ENCODE results near the gene EXOC4.
"Not testable (repeated sequence)": the region's sequence is repeated elsewhere in the genome, so short reads cannot be mapped to it uniquely, and the experiment has no call there.

EXOC4 gene

DNA sequence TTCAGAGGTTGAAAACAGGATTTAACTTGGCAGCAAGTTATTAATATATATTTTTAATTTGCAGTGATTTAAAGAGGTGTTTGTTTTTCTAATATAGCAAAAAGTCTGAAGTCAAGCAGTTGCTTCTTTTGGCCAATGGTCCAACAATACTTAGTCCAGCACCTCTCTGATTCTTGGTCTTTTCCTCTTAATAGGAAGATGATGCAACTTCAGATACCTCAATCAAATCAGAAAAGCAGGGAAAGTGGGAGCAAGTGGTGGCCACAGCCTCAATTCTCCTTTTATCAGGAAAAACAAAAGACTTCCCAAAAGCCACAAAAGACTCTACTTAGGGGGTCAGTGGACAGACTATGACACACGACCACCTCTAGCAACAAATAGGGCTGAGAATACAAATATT is 740.7 kb downstream of the EXOC4 start:
- DNase-seq (ENCODE audit: insufficient read length, low spot score) (no peak), FAIRE-seq (no peak)

DNA sequence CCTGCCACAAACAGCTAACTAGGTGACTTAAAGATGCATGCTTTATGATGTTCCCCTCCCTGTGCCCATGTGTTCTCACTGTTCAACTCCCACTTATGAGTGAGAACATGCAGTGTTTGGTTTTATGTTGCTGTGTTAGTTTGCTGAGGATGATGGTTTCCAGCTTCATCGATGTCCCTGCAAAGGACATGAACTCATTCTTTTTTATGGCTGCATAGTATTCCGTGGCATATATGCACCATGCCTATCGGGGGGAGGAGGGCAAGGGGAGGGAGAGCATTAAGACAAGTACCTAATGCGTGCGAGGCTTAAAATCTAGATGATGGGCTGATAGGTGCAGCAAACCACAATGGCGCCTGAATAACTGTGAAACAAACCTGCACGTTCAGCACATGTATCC is 741.2 kb downstream of the EXOC4 start:
- DNase-seq (ENCODE audit: insufficient read length, low spot score); FAIRE-seq: not testable (repeated sequence)

DNA sequence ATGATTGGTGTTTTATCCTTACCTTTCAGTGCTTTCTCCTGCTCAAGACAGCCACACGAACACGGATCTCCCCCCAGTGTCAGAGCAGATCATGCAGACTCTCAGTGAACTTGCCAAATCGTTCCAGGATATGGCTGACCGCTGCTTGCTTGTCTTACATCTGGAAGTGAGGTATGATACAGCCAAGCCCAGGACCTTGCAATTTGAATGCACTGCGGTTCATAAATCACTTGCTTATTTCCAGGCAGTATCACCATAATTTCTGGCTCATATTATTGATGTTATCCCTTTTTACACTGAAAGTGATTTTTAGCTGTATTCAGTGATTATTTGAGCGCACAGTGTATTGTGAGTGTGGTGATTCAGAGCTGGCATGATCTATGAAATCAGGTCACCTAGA is 744.6 kb downstream of the EXOC4 start:
- FAIRE-seq (no peak), DNase-seq (ENCODE audit: insufficient read length, low spot score) (no peak)

DNA sequence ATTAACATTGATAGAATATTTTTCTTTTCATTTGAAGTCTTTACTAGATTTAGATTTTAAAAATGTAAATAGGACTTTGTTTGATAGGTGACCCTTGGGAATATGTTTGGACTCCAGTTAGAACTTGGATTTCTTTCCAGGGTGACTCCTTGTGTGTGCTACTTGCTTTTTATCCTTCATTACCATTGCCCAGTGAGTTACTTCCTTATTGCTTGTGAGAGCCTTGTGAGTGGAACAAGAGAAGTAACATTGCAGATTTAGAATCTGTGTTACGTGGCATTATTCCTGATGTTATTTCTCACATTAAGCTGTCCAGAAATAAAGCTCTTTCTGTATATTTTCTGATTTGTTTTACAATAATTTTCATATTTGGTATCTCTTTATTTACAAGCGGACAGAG is 746.3 kb downstream of the EXOC4 start:
- DNase-seq (ENCODE audit: insufficient read length, low spot score) (no peak), FAIRE-seq (no peak)

DNA sequence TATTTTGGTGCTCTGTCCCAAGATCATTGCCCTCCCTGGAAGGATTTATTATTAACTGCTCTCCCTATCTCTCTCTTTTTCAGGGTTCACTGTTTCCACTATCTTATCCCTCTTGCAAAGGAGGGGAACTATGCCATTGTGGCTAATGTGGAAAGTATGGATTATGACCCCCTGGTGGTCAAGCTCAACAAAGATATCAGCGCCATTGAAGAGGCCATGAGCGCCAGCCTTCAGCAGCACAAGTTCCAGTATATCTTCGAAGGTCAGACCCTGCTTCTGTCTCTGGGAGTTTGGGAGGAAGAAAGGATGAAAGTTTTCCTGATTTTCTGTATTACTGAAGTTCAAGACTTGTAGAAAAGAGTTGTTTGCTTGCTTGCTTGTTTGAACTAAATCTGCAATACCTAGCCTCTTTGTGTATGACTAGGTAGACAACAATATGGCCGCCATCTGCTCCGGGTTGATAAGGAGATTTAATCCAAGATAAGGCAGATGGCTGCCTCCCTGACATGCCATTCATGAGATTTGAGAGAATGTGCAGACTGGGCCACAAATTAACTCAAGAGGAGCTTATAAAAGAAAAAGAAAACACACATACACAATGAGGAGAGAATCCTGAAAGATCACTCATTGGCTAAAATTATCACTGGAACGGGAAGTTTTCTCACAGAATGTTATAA is 752.1 kb downstream of the EXOC4 start:
- no peak for FAIRE-seq
- no peak for DNase-seq (ENCODE audit: insufficient read length, low spot score)

DNA sequence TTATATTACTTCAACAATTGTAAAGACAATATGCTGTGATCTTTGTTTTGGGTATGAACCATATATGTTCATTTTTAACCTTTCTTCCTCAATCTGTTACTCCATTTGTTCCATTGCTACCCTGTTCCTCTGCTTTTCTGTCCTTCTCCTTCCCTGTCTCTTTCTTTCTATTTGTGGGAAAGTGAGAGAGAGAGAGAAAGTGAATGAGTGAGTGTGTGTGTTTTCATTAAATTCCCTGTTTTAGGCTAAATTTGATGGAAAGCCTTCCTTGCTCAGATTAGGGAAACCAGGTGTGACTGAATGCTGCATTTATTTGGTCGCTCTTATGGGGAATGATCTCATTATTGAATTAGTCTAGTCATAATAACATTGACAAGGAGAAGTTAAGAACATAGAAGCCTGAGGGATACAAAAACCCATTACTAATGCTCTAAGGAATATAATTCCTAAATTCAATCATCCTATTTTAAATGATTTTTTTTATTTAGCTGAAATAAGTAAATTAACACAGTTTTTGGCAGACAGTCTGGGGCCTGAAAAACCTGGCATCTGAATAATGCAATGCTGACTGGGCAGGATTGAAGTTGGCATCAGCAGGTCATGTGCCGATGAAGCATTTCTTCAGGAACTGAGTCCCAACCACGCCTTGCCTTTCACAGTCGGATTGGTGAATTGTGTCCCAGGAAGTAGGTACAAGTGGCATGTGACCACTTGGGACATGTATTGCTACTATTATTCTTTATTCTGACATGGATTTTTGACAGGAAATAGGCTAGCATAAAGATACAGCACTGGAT is 756.6 kb downstream of the EXOC4 start:
- DNase-seq (ENCODE audit: insufficient read length, low spot score) = no peak
- FAIRE-seq = no peak

DNA sequence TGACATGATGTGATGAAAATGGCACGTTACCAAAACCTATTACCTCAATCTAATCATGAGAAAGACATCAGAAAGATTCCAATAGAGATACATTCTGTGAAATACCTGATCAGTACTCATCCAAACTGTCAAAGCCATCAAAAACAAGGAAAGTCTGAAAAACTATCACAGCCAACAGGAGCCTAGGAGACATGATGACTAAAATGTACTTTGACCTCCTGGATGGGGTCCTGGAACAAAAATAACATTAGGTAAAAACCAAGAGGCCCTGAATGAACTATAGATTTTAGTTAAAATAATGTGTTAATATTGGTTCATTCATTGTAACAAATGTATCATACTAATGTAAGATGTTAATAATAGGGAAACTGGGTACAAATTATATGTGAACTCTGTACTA is 760.4 kb downstream of the EXOC4 start:
- no peak for FAIRE-seq

DNA sequence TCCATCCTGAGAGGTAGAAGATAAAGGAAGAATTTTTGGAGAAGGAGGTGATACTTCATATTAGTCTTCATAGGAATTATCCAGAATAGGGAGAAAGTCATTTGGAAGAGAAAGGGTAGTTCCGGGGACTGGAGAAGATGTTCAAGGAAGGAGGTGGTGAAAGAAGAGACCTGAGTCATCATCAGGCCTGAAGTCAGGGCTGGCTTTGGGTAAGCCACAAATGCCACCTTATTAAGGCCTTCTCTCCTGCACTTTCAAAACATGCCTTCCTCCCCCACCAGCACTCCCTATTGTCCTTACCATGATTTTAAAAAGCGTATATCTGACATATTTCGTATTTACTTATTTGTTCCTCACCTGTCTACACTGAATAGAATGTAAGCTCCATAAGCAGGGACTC is 762.1 kb downstream of the EXOC4 start:
- FAIRE-seq (no peak), DNase-seq (ENCODE audit: insufficient read length, low spot score) (no peak)

More for the DNA sequence above, 760.4 kb downstream of the EXOC4 start:
- no peak for DNase-seq (ENCODE audit: insufficient read length, low spot score)

DNA sequence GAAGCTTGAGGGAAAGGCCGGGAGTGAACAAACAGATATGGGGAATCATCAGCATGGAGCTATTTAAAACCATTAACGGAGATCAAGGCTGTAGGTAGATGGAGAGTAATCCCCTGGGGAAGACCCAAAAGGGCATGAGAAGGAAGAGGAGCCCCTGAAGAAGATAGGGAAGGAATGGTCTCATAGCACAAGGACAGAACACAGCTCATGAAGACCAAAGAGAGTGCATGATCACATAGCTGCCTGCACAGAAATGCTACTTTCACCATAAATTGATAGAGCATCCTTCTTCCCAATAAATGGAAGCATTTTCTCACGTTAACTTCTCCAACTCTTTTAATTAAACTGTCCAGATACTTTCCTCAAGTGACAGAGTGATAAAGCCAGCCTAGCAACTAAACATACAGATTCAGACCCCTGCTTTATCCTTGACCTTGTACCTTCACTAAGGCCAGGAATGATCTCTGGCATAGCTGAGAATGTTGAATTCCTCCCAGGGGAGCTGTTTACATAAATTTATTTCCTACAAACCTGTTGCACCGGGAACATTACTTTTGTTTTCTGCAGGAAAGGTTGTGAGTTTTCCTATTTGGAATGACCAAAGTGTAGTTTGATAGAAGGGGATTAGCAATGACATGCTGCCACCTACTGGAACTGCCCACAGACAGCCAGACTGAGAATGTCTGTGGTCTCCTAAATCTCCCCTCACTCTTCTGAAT is 763.5 kb downstream of the EXOC4 start:
- FAIRE-seq = no peak
- peak; percentile 19 for DNase-seq (ENCODE audit: insufficient read length, low spot score)

DNA sequence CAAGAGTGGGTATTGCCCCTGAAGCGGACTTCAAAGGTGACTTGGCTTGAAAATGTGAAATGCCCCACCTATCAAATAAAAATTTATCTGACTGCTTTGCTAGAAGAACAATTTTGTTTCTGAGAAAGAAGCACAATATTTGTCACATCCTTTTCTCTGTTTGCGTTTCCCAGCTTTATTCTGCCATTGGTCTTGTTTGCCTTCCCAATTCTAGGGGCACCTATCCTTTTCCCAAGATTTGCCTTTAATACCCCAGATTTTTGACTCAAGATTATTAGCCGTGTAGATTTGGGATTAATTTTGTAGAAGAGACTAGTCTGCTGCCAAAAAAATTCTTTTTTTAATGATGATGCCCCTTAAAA is 764.0 kb downstream of the EXOC4 start:
- FAIRE-seq (no peak), DNase-seq (ENCODE audit: insufficient read length, low spot score) (no peak)

DNA sequence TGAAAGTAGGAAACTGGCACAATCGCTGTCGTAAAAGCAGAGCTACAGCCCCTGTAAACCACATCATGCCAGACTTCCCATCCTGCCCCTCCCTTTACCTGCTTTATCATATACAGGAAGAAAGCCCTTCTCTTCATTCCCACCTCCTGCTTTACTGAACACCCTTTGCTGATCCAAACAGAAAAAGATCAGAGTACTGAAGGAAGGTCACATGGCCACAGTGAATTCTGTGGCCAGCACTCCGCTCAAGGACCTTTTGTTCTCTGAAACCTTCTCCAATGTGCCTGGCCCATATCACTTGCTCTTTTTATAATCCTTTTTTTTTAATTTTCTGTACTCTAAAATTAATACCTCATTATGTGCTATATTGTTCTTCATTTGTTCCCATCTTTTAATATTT is 765.4 kb downstream of the EXOC4 start:
- FAIRE-seq (no peak), DNase-seq (ENCODE audit: insufficient read length, low spot score) (no peak)

DNA sequence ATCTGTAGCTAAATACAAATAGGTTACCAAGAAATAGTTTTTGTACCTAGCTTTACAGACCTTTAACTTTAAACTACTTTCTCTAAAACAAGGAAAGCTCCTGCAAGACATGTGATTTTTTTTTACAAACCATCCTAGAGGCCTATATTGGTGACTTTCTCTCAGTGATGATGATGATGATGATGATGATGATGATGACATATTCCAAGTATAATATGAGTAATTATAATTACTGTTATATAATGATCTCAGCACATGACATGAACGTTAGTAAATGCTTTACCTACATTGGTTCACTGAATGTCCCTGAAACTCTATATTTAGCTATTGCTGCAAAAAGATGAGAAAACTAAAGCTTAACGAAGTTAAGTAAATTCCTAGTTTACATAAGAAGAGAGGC is 766.4 kb downstream of the EXOC4 start:
- no peak for FAIRE-seq
- DNase-seq (ENCODE audit: insufficient read length, low spot score) = no peak

DNA sequence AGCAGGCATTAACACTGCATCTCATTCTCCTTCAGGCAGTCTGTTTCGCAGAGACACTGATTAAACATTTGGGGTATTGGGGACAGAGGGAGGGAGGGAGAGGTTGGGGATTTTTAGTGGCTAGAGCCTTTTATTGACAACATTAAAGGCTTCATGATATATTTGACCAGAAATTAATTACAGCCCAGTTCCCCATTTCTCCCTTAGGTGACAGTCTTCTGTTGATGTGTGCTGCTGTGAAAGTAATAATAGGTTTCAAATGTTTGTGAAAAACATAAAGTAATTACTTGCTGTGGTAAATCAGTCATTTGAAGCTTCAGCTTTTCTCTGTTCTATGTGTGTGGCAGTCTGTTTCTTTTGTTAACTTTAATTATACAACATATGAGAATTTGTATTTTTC is 769.0 kb downstream of the EXOC4 start:
- no peak for DNase-seq (ENCODE audit: insufficient read length, low spot score)
- FAIRE-seq = no peak

DNA sequence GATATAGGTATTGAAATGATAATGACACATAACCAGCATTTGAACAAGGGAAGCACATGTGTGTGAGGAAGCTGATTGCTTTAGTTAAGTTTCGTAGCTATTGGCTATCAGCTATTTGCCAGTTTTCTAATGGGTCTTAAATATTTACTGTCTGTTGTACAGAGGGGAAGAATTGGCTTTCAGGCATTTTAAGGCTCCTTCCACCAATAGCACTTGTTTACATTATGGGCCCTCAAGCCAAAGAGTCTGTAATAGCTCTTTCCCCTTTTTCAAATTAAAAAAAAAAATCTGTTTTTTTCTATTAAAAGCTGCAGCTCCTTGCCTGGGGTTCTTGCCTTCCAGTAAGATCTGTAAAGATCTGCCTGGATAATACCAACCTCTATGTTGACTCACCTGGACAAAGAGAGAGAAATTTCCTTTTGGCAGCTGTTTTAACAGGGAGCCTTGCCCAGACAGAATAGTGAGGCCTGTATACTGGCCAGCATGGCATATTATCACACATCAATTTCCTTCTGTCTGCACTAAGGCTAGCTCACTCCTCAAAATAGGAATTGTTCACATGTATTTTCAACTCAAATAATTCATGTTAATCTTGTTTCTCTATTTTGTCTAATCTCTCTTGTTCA is 769.5 kb downstream of the EXOC4 start:
- FAIRE-seq (no peak), DNase-seq (ENCODE audit: insufficient read length, low spot score) (no peak)

DNA sequence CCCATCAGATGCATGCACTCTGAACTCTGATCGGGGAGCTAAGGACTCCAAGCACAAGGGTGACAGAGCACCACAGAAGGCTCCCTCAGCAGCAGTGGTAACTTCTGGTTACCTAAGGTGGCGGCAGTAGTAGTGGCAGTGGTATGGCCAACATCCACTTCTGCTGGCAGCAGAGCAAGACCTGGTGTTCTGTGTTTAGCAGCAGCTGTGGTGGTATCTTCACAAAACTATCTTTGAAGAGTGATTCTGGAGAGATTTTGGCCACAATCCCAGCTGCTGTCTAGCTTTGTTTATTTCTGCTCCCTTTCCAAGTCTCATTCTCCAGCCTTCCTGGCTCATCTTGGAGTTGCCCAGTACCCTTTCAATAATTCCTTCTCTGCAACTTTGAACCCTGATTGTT is 771.9 kb downstream of the EXOC4 start:
- DNase-seq (ENCODE audit: insufficient read length, low spot score) = no peak
- FAIRE-seq = no peak

DNA sequence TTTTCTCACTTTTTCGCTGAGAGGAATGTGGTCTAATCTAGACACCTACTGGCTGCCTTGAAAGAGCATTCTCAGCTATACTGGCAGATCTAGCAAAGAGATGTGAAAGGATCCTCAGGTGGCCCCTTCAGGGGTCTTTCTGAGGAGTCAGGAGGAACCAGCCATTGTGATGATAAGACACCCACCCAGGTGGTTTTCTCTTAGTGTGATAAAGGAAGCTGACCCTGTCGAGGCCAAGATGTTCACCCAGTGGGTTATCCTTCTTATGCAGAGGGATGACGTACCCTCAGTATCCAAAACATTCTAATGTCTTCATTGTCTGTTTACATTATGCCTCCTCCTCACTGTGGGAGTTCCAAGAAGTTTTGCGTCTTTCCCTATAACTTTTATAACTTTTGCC is 776.0 kb downstream of the EXOC4 start:
- DNase-seq (ENCODE audit: insufficient read length, low spot score) = no peak
- no peak for FAIRE-seq

DNA sequence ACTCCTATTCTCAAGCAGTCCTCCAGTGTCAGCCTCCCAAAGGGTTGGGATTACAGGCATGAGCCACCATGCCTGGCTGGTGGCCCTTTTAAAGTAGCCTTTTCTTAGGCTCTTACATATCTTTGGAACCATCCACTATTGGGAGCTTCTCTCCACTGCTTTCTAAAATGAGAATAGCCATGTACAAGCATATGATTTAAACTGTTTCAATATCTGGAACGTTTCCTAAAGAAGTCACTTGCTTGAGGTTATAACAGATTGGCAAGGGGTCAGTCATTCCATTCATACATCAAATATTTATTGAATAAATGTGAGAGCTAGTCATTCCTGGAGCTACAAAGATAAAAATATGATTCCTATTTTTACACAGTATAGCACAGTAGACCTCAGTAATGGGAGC is 776.9 kb downstream of the EXOC4 start:
- no peak for FAIRE-seq

DNA sequence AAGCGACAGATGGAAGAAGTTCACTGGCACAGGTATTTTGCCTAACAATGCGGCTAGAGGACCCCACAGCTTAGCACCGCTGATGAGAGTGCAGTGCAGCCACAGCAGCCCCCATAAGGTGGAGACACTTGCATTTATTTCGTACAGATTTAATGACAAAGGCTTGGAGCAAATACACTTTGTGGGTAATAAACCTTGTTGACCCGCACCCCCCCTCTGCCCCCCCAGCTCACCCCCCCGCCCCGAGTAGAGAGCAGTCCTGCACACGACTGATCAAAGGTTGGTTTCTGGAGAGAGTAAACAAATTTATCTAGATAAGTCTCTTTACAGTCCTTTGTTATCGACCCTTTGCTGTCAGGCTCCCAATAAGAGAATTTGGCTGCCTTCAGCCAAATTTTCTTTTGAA is 777.6 kb downstream of the EXOC4 start:
- FAIRE-seq (no peak), DNase-seq (ENCODE audit: insufficient read length, low spot score) (no peak)

More for the DNA sequence above, 776.9 kb downstream of the EXOC4 start:
- DNase-seq (ENCODE audit: insufficient read length, low spot score) = no peak

DNA sequence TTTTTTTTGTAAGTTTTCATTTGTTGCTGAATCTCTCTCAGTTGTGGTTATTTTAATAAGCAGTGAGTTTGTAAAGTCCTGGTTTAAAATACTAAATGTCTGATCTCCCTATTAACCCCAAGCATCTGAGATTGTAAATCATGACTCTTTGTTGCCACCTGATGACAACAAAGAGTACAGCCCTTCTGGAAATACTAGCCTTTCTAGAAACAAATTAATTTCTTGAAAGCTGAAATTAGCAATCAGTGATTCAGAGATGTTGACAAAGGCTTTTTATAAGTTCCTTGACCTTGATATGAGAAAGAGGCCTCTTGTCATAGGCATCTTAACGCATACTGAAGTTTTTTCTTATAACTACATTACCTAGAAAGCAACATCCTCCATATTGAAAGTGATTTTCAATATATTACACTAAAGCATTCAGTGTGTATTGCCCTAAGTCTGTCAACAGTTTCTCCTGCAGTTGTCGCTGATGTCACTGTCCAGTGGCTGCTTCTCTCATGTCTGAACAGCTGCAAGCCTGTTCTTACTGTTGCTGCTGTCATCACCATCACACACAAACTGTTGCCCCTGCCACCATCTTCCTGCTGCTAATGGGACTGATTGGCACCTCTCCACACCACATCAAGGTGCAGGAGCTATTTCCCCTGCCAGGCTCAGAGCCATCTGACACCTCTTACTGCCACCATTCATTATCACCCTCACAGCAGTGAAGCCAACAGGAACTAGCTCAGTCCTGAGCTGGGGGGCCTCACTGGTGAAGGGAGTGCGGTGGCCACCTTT is 779.1 kb downstream of the EXOC4 start:
- FAIRE-seq = no peak
- no peak for DNase-seq (ENCODE audit: insufficient read length, low spot score)

DNA sequence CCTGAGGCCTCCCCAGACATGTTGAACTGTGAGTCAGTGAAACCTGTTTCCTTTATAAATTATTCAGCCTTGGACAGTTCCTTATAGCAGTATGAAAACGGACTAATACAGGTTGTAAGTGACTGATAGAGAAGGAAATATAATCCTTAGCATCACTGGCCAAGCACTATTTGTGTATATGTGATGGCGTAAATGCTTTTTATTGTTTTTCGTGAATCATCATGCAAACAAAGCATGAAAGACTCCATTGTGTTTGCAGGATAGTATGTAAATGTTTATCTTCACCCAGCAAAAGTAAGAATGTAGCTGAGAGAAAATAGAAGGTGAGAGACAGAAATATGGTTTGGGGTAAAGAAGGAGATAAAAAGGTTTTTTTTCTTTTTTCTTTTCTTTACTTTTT is 781.8 kb downstream of the EXOC4 start:
- DNase-seq (ENCODE audit: insufficient read length, low spot score) (no peak), FAIRE-seq (no peak)

DNA sequence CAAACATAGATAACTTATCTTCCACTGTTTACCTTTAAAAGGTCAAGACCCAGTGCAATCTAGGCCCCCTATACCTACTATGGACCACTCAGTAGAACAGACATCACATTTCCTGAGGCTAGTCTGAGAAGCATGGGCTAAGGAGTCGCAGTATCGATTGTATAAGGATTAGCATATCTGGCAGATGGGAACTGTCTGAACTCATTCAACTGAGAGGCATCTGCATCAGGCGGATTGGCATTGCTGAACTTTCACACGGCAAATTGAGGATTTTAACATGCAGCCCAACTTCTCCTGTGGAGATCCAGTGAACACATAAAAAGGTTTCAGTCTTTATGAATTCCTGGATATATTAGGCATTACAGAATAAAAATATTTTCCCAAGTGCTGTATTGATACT is 785.1 kb downstream of the EXOC4 start:
- FAIRE-seq (no peak), DNase-seq (ENCODE audit: insufficient read length, low spot score) (no peak)
